ENCODE data around the gene DDX1.
A peak's percentile ranks its signal among the peaks of the same experiment; 100 is the strongest.

DDX1 gene

DNA sequence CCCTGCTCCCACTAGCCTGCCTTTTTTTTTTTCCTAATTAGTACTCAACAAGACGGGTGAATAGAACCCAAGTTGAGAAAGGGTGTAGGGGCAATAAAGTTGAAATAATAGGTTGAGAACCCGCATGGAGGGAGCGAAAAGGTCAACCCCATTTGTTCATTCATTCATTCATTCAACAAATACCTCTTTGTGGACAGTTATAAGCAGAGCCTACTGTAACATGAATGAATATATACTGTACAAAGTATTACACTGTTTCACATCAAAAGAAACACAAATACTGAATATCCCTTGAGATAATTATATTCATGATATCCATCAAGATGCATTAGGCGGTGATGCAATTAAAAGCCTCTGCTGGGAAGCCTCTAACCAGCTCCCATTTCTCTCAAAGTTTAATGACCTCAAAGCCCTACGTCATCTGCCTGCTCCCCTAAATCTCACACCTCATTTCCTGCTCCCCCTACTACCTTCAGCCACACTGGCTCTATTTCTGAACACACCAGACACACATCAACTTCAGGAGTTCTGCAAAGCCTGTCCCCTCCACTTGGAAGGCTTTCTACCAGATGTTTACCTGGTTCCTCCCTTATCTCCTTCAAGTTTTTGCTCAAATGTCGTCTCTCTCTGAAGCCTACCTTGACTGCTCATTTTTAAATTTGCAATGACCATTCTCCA, 29.2 kb upstream of the DDX1 start:
- DNase-seq: no peak

DNA sequence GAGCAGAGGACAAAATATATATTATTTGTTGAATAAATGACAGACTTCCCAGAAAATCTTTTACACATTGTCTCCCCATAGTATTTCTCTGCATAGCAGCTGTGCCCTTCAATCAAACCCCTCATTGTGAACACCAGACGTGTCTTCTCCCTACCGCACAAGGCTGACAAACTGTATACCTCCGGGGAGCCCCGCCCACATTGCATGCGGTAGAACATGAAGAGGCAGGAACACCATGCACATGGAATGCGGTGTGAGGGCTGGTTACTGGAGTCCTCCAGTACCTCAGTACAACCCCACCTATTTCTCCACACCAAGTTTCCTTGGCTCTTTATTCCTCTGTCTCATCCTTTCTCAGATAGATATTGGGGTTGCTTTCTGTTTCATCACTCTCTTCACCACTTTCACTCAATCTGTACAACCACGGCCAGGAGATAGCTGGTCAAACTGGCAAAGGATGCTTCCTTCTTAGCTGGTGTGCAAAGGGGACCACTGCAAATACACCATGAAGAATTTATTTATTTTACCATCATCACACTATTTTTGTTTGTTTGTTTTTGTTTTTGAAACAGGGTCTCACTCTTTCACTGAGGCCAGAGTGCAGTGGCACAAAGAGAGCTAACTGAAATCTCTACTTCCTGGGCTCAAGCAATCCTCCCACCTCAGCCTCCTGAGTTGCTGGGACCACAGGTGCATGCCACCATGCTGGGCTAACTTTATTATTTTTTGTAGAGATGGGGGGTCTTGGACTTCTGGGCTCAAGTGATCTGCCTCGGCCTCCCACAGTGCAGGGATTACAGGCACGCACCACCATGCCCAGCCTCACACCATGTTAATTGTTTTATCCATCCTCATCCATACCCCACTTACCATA, 28.2 kb upstream of the DDX1 start:
- no peak for DNase-seq

DNA sequence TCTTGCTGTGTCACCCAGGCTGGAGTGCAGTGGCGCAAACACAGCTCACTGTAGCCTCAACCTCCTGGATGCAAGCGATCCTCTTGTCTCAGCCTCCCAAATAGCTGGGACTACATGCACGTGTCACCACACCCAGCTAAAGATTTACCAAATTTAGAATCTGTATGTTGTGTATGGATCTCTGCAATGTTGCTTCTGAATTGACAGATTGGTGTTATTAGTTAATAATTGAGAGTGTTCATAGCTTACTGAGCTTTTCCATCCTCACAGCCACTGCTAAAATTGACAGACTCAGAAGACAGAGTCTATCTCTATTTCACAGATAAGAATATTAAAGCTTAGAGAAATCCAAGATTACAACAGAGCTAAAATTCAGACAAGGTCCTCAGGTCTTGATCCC, 26.3 kb upstream of the DDX1 start:
- DNase-seq: no peak

DNA sequence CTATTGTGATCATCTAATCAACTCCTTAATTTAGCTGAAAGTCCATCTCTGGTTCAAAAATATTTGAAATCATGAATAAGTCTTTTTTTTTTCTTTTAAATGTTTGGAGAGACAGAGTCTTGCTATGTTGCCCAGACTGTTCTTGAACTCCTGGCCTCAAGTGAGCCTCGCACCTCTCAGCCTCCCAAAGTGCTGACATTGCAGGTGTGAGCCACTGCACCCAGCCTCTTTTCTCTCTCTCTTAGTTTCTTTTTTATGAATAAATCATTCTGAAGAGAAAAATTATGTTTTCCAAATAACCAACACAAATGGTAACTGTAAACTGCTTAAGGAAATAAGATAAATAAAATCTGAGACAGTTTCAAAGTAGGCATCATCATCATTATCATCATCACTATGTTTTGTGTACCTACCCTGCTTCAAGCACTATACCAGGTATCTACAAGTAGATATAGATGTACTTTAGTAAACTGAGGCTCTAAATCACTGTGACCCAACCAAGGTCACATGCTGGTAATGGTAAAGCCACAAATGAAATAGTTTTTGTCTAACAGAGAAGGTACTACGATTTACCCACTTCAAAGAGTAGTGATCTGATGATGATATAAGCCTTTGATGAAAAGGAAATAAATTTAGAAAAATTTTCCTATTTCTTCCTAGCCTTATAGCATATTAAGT, 25.5 kb upstream of the DDX1 start:
- no peak for DNase-seq

DNA sequence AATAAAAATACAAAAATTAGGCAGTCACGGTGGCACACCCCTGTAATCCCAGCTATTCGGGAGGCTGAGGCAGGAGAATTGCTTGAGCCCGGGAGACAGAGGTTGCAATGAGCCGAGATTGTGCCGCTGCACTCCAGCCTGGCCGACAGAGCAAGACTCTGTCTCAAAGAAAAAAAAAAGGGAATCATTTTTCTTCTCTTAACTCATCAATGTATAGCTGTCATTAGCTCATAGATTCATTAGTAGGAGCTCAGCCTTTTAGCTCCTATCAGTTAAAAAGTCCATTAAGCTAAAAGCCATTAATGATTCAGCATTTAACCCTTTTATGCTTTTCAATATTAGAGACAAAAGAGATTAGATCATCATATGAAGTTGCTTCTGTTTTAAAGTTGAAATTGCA, 24.8 kb upstream of the DDX1 start:
- DNase-seq: no peak

DNA sequence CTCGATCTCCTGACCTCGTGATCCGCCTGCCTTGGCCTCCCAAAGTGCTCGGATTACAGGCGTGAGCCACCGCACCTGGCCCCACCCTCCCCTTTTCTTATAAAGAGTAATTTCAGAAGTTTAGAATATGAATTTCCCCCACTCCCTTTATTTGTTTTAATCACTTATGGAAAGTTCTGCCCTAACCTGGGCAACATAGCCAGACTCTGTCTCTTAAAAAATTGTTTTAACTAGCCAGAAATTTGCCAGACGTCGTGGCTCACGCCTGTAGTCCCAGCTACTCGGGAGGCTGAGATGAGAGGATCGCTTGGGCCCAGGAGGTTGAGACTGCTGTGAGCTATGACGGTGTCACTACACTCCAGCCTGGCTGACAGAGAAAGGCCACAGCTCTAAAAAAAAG, 22.8 kb upstream of the DDX1 start:
- no peak for DNase-seq

DNA sequence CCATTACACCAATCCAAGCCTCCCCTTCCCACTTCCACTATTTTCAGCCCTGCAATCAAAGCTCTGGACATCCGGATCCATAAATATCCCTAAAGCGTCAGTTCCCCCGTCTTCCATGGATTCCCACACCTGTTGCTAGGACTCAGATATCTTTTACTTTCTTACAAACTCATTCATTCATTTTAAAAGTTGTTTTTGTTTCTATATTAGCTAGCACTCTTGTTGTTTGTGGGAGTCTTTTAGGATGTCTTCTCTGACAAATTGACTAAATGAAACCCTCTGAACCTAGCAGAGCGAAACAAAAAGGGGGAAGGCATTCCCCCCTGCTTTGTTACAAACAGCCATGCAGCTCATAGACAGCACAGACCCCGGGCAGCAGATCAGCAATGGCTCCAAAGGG, 21.6 kb upstream of the DDX1 start:
- DNase-seq: no peak

DNA sequence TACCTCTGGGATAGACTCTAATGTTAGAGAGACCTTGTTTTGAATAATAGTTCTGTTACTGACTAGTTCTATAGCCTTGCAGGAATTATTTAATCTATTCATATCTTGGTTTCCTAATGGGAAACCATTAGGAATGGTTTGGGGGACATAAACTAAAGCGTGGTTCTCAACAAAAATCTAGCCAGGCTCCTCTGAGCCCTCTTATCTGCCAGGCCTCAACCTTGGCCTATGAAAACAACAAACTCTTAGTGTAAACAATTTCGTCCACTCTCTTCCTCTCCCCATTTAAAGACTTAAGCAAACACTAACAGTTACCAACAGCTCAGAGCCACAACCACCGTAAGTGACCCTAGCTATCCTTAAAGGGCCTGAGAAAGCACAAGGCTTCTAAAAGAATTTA, 19.9 kb upstream of the DDX1 start:
- DNase-seq: no peak

DNA sequence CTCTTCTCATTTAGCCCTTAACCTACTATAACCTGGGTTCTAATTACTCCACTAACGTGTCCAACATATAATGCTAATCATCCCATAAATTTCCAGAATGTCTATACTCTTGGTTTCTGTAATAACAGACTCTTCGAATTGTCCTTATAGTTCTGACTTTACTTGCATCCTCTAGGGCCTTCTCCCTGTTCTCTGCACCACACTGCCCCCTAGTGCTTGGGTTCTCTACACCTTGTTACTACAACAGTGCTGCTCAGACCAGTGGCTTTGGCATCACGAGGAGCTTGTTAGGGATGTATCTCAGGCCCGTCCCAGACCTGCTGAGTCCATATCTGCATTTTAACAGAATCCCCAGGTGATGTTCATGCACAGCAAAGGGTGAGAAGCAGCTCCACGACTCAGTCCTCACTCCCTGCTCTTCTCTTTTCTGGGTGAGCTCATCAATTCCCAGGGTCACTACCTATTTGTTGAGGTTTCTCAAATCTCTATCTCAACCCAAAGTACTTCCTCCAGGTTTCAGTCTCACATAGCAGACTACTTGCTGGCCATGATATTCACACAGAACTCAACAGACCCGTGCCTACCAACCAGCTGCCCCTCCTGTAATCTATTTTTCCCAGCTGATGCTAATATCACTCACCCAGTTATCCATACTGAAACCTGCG, 14.5 kb upstream of the DDX1 start:
- DNase-seq: peak; percentile 87

DNA sequence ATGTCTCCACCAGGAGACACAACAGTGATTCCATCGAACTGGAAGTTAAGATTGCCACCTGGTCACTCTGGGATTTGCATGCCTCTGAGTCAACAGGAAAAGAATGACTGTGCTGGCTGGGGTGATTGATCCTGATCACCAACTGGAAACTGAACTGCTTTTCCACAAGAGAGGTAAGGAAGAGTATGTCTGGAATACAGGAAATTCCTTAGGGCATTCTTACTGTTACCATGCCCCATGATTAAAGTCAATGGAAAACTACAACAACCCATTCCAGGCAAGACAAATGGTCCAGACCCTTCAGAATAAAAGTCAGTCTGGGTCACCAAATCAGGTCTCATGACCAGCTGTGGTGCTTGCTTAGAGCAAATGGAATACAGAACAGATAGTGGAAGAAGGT, 12.0 kb upstream of the DDX1 start:
- DNase-seq: peak; percentile 11

DNA sequence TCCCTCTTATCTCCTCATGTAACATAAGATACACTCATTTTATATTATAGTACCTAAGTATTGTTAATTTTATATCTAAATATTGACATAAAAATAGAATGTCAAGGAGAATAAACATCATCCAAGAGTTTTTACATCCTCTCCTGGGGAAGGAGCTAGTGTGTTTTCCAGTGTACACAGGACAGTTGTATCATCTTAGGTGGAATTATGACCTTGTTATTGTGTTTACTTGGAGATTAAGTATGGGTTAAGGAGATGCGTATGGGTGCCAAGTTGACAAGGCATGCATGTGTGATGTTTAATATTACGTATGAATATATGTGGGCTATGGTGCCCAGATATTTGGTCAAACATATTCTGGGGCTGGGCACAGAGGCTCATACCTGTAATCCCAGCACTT, 11.2 kb upstream of the DDX1 start:
- DNase-seq: peak; percentile 45

DNA sequence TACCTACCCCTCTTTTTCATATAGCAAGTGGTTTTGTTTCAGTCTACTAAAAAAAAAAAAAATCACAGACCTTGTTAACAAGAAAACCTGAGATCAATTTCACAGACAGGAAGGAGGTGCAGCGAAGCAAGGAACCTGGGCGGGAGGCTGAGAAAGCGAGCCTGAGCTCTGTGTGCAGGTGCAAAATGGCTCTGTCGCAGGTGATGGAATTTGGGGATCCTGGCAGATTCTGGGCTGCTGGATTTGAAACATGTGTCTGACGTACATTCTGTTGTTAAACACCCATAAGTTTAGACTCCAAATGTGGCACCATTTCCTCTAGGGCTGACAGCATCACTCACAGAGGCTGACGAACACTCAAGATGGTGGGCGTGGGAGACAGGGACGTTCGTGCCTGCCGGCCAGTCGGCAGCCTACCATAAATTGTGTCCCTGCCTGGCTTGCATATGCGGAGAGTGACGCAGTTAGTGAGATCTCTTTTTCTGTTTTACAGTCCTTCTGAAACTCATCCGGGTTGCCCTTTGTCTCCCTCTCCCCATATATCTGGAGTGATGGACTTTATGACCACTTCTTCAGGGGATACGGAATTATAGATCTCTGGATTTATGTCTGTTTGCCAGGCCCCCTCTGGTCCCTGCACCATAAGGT, 8.8 kb upstream of the DDX1 start:
- no peak for DNase-seq

DNA sequence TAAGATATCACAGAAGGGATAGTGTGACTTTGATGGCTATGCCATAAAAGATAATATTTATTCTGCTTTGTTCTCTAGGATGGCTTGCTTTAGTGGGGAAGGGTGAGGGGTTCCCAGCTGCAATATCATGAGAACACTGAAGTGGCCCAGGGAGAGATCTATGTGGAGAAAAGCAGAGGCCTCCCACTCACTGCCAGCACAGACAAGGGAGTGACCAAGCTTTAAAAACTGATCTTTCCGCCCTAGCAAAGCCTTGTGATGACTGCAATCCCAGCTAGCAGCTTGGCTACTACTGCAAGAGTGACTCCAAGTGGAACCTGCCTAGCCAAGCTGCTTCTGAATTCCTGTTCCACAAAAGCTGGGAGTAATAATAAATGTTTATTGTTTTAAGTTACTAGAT, 7.8 kb upstream of the DDX1 start:
- DNase-seq: no peak

DNA sequence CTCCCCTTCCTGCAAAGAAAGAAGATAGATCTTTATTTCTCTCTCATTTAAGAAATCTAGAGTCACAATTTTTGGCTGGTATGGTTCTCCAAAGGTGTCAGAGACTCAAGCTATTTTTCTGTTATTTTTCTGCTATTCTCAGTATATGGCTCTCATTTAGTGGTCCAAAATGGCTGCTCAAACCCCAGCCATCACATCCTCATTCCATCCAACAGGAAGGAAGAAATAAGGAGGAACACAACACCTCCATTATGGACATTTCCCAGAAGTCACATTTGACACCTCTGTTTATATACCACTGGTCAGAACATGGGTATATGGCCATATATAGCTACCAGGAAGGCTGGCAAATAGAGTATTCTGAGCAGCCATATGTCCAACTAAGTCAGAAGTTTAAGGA, 7.4 kb upstream of the DDX1 start:
- DNase-seq: no peak

DNA sequence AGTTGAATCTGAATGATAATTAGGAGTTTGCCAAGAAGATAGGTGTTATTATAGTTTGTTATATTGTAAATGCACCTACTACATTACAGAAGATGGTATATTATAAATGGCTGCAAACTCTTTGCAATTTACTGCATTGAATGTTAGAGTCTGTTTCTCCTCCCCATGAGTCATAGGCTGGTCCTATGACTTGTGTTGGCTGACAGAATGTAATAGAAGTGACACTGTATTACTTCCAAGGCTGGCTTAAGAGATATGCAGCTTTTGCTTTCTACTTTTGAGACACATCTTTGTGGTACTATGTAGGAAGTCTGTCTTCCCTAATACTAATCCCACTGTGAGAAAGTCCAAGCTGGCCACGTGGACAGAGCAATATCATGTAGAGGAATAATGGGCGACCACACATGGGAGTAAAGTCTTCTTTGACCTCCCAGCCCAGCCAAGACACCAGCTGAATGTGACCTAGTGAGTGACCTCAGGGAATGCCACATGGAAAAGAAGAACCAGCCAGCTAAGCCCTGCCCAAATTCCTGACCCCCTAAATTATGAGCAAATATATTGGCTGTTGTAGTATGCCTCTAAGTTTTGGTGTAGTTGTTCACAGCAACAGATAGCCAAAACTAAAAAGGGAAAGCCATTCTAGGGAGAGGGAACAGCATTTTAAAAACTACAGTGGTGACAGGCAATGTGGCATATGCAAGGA, 6.8 kb upstream of the DDX1 start:
- no peak for DNase-seq

DNA sequence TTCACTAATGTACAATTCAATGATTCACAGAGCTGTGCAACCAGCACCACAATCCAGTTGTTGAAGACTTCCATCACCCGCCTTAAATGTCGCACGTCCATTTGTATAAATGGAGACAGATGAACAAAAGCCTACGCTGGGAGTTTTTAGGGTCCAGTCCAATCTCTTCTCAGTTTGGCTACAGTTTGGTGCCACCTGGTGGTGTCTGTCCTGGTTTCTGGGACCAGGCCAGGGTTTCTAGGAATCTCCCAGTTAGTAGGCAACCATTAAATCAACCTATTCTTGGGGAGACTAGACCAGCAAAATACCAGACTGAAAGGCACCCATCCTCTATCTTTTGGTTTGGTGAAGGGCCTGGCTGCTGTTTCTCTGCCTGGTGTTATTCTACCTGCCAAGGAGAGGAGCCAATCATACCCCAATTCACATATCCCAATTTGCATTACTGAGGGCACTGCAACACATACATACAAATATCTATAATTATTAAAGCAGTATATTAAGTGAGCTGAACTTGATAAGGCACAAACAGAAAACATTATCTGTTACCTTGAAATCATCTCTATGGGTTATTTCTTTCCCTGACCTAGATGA, 3.2 kb upstream of the DDX1 start:
- DNase-seq: peak; percentile 72

DNA sequence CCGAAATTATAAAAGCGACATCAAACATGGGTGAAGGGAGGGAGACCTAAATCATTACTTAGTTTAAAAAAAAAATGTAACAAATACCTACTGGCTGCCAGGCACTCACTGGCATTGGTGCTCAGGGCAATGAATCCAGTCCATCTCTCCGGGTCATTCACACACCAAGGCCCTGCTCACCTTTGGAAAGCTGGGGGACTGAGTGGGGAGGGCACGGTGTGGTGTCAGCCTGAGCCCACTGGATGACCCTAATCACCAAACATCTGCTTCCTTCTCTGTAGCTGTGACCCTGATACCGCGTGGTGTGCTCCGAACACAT, 336 bp upstream of the DDX1 start:
- DNase-seq: no peak

DNA sequence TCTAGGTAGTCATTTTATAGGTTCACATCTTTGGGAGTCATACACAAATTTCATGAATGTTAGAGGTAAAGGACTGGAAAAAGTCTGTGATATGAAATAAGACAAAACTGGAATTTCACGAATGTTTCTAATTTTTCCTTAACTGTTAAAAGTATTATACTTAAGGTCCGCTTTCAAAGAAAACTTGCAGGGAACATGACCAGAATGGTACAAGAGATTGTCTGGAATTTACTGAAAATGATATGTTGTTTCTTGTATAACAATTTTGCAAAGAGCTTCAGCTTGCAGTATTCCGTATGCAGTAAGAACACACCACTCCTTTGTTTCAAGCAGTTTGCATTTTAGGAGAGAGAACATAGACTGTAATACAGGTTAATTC, 1.6 kb downstream of the DDX1 start:
- DNase-seq: no peak

DNA sequence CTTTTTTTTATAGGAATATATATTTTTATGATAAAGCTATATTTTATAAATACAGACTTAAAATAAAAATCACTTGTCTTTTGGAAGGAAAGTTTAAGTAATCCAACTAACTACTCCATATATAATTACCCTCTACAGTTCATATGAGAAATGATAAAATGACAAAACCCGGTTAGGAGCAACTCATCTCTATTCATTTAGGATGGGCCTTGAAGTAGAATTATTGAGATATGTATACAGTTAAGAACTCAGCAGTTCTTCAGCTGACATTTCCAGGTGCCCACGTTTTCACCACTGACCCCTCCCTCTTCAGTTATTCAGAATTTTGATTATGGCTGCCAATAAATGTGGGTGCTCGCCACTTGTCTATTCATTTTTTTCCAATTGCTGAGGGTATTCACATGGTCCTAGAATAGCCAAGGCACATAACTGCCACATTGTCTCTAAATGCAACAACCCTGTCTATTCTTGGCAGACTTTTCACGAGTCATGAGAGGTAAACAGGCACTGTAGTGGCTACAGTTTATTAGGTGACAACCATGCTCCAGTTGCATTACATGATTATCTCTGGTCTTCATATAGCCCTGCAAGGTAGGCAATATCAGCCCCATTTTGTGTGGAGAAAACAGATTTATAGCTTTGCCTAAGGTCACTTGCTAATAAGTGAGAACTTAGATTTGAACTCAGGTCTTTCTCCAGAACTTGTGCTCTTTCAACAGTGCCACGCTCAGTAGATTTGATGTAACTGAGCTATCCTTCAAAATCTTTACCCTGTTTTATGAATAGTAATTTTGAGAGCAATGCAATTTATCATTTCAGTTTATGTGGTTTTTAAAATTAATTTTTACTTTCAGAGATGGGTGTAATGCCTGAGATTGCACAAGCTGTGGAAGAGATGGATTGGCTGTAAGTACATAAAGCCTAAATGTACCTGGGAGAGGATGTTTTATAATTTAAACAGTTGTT, 2.9 kb downstream of the DDX1 start:
- no peak for DNase-seq

DNA sequence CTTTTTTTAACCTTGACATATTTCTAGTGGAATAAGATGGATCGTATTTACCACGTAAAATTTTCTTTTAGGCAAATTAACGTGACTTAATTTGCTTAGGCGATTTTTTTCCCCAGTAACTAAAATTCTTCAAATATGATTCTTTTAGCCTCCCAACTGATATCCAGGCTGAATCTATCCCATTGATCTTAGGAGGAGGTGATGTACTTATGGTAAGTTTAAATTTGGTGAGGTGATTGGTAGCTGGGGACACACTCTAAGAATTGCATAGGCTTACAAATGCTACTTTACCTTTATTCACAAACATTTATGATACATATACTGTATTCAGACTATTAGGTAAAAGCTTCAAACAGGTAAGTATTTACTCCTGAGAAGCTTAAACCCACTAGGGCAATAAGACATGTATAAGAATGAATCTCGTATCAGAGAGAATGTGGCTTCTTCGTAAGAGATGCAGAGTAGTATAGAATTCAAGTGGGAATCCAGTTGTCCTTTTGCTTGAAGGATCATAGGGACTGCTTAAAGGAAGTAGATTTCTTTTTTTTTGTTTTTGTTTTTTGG, 3.8 kb downstream of the DDX1 start:
- DNase-seq: no peak

DNA sequence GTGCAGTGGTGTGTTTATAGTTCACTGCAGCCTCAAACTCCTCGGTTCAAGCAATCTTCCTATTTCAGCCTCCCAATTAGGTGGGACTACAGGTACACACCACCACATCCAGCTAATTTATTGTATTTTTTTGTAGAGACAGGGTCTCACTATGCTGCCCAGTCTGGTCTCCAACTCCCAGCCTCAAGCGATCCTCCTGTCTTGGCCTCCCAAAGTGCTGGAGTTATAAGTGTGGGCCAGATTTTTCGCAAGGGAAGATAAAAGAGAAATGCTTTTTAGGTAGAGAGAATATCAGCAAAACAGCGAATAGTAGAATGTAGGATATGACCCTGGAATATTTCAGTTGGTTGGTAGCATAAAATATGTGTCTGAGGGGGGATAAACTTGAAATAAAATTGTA, 4.3 kb downstream of the DDX1 start:
- DNase-seq: no peak

All from DMS53 (cell line).